Neuron (in vitro differentiated cells): Measurements from ENCODE around the gene TAAR6.
"Not testable (repeated sequence)": the region's sequence is repeated elsewhere in the genome, so short reads cannot be mapped to it uniquely, and the experiment has no call there.

ENCODE experiments used
- H2AFZ ChIP-seq: one replicate; pipeline ENCODE4 v1.6.1; 2013; ENCODE audit warnings: low read depth, mild to moderate bottlenecking, inconsistent platforms, low read length, moderate library complexity
- H3K27me3 ChIP-seq: one replicate; pipeline ENCODE4 v1.6.1; 2013; ENCODE audit warnings: low read length; ENCODE audit not compliant: insufficient read depth
- H3K36me3 ChIP-seq: one replicate; pipeline ENCODE4 v1.6.1; 2013; ENCODE audit warnings: low read length; ENCODE audit not compliant: insufficient read depth
- H3K4me1 ChIP-seq: one replicate; pipeline ENCODE4 v1.6.1; 2013; ENCODE audit warnings: low read length; ENCODE audit not compliant: insufficient read depth
- H3K4me3 ChIP-seq: 2 replicates; pipeline ENCODE4 v1.5.1; 2013; ENCODE audit warnings: mild to moderate bottlenecking, low read length, moderate library complexity
- H3K9me3 ChIP-seq: one replicate; pipeline ENCODE4 v1.6.1; 2013; ENCODE audit warnings: low read length

Gene TAAR6

DNA sequence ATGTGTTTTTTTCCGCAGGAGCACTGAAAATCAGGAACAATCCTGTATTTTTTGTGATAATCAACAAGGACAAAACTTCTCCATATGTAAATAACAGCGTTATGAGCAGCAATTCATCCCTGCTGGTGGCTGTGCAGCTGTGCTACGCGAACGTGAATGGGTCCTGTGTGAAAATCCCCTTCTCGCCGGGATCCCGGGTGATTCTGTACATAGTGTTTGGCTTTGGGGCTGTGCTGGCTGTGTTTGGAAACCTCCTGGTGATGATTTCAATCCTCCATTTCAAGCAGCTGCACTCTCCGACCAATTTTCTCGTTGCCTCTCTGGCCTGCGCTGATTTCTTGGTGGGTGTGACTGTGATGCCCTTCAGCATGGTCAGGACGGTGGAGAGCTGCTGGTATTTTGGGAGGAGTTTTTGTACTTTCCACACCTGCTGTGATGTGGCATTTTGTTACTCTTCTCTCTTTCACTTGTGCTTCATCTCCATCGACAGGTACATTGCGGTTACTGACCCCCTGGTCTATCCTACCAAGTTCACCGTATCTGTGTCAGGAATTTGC is at the start of gene TAAR6:
Gene TAAR6, plus strand, starts transcription at position 102 of the 557 bp plus-strand sequence. Its CDS starts 0 bp downstream, at position 102.
- Histone ChIP-seq H3K4me1 (peaks cover 2% of the 10 kb centered on the region), H2AFZ (no peak within 1 kb of the TSS), H3K9me3 (no peaks in the 10 kb centered on the region), H3K4me3 (no peak within 1 kb of the TSS), H3K36me3 (no peaks in the 10 kb centered on the region), H3K27me3 (no peaks in the 10 kb centered on the region)

DNA sequence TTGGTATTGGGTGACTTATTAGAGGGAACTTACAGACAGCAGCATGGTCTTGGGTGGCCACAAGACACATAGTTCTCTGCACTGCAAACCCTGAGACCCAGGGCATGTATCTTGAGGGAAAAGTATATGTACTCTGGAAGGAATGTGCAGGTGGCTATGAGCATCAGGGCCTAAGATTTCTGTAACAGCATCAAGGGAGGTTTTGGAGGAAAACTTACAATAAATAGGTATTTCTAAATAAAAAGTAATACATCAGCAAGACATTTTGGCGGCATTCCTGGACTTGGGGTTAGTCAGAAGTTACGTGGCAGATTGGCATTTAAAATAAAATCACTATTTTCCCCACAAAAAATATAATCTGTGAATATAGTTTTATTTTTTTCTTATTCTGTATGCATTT is 49.2 kb upstream of the TAAR6 start:
- H3K27me3 ChIP-seq = peaks cover 5% of the 10 kb centered on the region
- H3K9me3 ChIP-seq = peaks cover 4% of the 10 kb centered on the region

GRCh38 chr6:132524646-132525045 is 45.5 kb upstream of the TAAR6 start:
- H3K27me3 ChIP-seq = peaks cover 12% of the 10 kb centered on the region

More for the DNA sequence above, 49.2 kb upstream of the TAAR6 start:
- Histone ChIP-seq H3K4me3 (no peak overlapping the region), H2AFZ (no peak overlapping the region), H3K36me3 (no peaks in the 10 kb centered on the region), H3K4me1 (no peaks in the 10 kb centered on the region)

GRCh38 chr6:132525866-132526265 is 44.3 kb upstream of the TAAR6 start:
- peaks cover 10% of the 10 kb centered on the region for H3K27me3 ChIP-seq
- H3K4me1 ChIP-seq = no peaks in the 10 kb centered on the region
- no peak overlapping the region for H2AFZ ChIP-seq
- H3K9me3 ChIP-seq = peaks cover 4% of the 10 kb centered on the region
- H3K36me3 ChIP-seq = no peaks in the 10 kb centered on the region
- H3K4me3 ChIP-seq = no peak overlapping the region

More at GRCh38 chr6:132524646-132525045, 45.5 kb upstream of the TAAR6 start:
- H3K4me1 ChIP-seq = no peaks in the 10 kb centered on the region
- no peak overlapping the region for H2AFZ ChIP-seq
- H3K36me3 ChIP-seq = no peaks in the 10 kb centered on the region
- H3K9me3 ChIP-seq = peaks cover 4% of the 10 kb centered on the region
- H3K4me3 ChIP-seq = no peak overlapping the region

DNA sequence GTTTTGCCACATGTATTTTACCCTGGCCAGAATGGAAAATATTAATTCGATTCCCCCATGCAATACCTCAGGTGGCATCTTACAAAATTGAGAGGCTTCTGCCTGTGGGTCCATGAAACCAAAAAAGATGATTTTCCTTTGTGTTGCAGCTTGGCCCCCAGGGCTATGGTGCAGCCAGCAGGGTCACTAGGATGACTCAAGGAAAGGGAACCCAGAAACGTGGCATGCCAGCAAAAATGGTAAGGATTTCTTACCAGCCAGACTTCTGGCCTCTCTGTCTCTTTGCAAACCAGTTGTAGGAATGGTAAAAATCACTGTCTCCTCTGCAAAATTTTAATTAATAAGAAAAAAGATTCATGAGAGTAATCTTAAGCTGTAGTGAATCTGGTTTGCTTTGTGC is 43.7 kb upstream of the TAAR6 start:
- H3K4me1 ChIP-seq = no peaks in the 10 kb centered on the region
- H3K36me3 ChIP-seq = no peaks in the 10 kb centered on the region
- H3K27me3 ChIP-seq = peaks cover 8% of the 10 kb centered on the region
- no peak overlapping the region for H2AFZ ChIP-seq
- H3K4me3 ChIP-seq = no peak overlapping the region
- peaks cover 4% of the 10 kb centered on the region for H3K9me3 ChIP-seq

GRCh38 chr6:132527791-132528190 is 42.3 kb upstream of the TAAR6 start:
- Histone ChIP-seq H3K36me3 (no peaks in the 10 kb centered on the region), H3K9me3 (peaks cover 4% of the 10 kb centered on the region), H3K4me1 (no peaks in the 10 kb centered on the region), H3K4me3 (no peak overlapping the region), H2AFZ (no peak overlapping the region), H3K27me3 (peaks cover 8% of the 10 kb centered on the region)

DNA sequence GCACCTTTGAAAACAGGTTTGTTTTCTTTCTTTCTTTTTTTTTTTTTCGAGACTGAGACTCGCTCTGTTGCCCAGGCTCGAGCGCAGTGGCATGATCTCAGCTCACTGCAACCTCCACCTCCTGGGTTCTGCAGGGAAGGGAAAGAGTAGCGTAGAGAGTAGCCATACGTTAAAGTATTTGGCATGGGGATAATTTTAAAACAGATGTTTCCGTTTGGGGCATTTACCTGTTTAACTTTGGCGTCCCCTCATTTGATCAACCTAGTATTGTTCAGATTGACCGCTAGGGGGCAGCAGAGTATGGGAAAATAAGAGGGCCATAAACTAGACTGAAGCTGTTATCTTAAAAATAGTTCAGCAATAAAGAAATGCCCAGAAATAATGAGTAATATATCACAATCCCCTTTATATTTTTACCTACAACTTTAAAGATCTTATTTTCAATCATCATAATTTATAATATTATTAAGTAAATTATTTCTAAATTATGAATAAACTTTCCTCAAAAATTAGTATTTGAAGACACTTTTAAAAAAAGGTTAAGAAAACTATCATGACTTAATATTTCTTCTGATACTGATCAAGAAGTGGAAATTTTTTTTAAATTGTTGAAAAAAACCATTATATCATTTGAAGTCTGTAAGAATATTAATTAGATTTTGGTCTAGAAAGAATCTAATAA is 39.7 kb upstream of the TAAR6 start:
- Histone ChIP-seq H3K9me3 (no peaks in the 10 kb centered on the region), H3K27me3 (peaks cover 8% of the 10 kb centered on the region), H3K4me1 (no peaks in the 10 kb centered on the region), H2AFZ (no peak overlapping the region), H3K36me3 (no peaks in the 10 kb centered on the region), H3K4me3 (no peak overlapping the region)

DNA sequence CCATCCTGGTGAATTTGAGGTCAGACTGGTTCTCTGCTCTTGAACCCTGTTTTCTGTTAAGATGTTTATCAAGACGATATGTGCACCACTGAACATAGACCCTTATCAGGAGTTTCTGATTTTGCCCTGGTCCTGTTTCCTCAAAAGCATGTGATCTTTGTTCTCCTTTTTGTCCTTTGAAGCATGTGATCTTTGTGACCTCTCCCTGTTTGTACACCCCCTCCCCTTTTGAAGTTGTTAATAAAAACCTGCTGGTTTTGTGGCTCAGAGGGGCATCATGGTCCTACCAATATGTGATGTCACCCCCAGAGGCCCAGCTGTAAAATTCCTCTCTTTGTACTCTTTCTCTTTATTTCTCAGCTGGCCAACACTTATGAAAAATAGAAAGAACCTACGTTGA is 35.6 kb upstream of the TAAR6 start:
- not testable (repeated sequence) for H3K27me3 ChIP-seq, H3K9me3 ChIP-seq, H3K4me3 ChIP-seq, H3K36me3 ChIP-seq, H2AFZ ChIP-seq, H3K4me1 ChIP-seq

GRCh38 chr6:132537145-132537544 is 33.0 kb upstream of the TAAR6 start:
- no peaks in the 10 kb centered on the region for H3K4me1 ChIP-seq
- no peaks in the 10 kb centered on the region for H3K27me3 ChIP-seq
- H3K9me3 ChIP-seq = no peaks in the 10 kb centered on the region
- H2AFZ ChIP-seq = no peak overlapping the region
- no peak overlapping the region for H3K4me3 ChIP-seq
- no peaks in the 10 kb centered on the region for H3K36me3 ChIP-seq

DNA sequence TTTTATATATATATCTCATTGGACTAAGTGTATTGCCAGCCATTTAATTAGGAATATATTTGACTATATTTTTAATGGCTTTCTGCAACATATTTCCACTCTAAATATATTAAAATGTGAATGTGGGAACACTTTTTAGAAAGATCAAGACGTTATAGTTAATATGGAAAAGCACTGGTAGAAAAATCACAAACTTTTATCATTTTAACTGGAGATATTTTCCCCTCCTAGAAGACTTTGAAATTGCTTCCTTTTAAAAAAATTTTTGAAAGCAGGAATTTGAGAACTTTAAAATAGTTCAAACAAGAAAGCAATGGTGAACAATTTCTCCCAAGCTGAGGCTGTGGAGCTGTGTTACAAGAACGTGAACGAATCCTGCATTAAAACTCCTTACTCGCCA is 32.1 kb upstream of the TAAR6 start, which contains the start of gene TAAR9:
Gene TAAR9, plus strand, starts transcription at position 301 of the 400 bp plus-strand sequence. Its CDS starts 13 bp downstream, at position 314.
- Histone ChIP-seq H3K27me3 (no peaks in the 10 kb centered on the region), H2AFZ (no peak within 1 kb of the TSS)

DNA sequence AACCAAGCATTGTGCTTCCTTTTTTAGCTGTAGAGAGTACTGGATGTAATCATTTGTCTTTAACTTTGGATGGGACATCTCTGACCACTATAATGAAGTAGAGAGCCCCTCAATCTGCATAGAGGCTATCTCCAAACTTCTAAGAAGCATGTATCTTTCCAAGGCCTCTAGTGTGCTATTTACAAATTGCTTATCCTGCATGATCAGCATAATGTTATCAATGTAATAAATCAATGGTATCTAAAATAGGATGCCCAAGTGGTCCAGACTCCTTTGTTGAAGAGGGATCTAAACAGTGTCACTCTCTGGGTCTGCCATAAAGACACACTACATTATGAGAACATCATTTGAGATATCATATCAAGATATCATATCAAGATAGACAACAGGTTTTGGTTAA is 25.3 kb upstream of the TAAR6 start:
- H3K4me3 ChIP-seq = no peak overlapping the region
- no peaks in the 10 kb centered on the region for H3K36me3 ChIP-seq
- H3K27me3 ChIP-seq = no peaks in the 10 kb centered on the region
- no peaks in the 10 kb centered on the region for H3K4me1 ChIP-seq
- H2AFZ ChIP-seq = no peak overlapping the region
- no peaks in the 10 kb centered on the region for H3K9me3 ChIP-seq

More for the DNA sequence above, 32.1 kb upstream of the TAAR6 start, which contains the start of gene TAAR9:
- no peaks in the 10 kb centered on the region for H3K36me3 ChIP-seq
- H3K4me1 ChIP-seq = no peaks in the 10 kb centered on the region
- H3K9me3 ChIP-seq = no peaks in the 10 kb centered on the region
- no peak within 1 kb of the TSS for H3K4me3 ChIP-seq

GRCh38 chr6:132548746-132549463 is 21.2 kb upstream of the TAAR6 start:
- Histone ChIP-seq H3K4me1 (no peaks in the 10 kb centered on the region), H3K27me3 (no peaks in the 10 kb centered on the region), H2AFZ (no peak overlapping the region), H3K4me3 (no peak overlapping the region), H3K36me3 (no peaks in the 10 kb centered on the region), H3K9me3 (no peaks in the 10 kb centered on the region)

DNA sequence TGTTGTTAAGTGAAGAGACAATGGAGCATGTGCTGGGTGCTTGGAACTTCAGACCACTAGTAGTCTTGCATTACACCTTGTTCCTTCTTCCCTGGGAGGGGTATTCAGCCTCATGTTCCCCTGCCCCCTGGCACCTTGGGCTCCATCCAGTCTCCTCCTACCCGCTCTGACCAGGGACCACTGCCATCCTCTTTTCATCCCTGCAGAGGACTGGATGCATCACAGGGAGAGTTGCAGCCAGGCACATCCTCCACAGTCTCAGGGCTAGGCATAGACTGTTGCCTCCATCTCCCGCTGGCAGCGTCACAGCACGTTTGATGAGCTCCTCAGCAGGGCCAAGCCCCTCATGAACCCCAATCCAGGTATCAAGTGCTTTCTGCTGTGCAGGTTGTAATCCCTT is 18.9 kb upstream of the TAAR6 start:
- Histone ChIP-seq H3K27me3 (no peaks in the 10 kb centered on the region), H3K9me3 (no peaks in the 10 kb centered on the region), H3K4me1 (no peaks in the 10 kb centered on the region), H2AFZ (no peak overlapping the region), H3K4me3 (no peak overlapping the region), H3K36me3 (no peaks in the 10 kb centered on the region)
